GM23338 (cell line): ENCODE results near the gene PDIA6.

Experiments
- CREB1 ChIP-seq: fragments of 250-450 bp; sonication (Bioruptor Pico); IDR thresholded peaks from 2 replicates; pipeline ENCODE4 v1.5.0; 2020; ENCODE audit warnings: low read depth, mild to moderate bottlenecking, moderate library complexity
- CTCF ChIP-seq, 2 experiments: fragments of 200-600 bp in 1 of 2; sonication (generic) in 1 of 2; conservative IDR thresholded peaks; 2 replicates each; pipeline versions ENCODE4 v1.5.1 to v1.6.1; 2016 to 2017; ENCODE audit warnings: antibody characterized with exemption in 2 of 2, low read depth in 2 of 2, mild to moderate bottlenecking in 2 of 2, moderate library complexity in 1 of 2
- EZH2 ChIP-seq: fragments of 200-600 bp; sonication (generic); IDR thresholded peaks from one replicate; pipeline ENCODE4 v1.8.0; 2017; ENCODE audit warnings: antibody characterized with exemption, mild to moderate bottlenecking, low read depth; ENCODE audit not compliant: unreplicated experiment
- EZH2phosphoT487 ChIP-seq: fragments of 200-600 bp; sonication (generic); IDR thresholded peaks from one replicate; pipeline ENCODE4 v1.8.1; 2018; ENCODE audit warnings: antibody characterized with exemption; ENCODE audit not compliant: unreplicated experiment
- JUNB ChIP-seq: IDR thresholded peaks from one replicate; pipeline ENCODE4 v1.6.1; 2016; ENCODE audit warnings: antibody characterized with exemption; ENCODE audit not compliant: unreplicated experiment
- TF ChIP-seq, protein P1 (sequence below): IDR thresholded peaks from one replicate; pipeline ENCODE4 v1.6.1; 2018; ENCODE audit warnings: antibody characterized with exemption; ENCODE audit not compliant: unreplicated experiment

- TF ChIP-seq JUNB (no peak), CTCF (conservative IDR thresholded peaks at IDR 0.05; ENCODE audit: low read depth in 2 of 2) (no peak), CREB1 (CRISPR knock-in tag) (no peak), EZH2 (no peak), EZH2phosphoT487 (no peak)
- TF ChIP-seq, protein P1, sequence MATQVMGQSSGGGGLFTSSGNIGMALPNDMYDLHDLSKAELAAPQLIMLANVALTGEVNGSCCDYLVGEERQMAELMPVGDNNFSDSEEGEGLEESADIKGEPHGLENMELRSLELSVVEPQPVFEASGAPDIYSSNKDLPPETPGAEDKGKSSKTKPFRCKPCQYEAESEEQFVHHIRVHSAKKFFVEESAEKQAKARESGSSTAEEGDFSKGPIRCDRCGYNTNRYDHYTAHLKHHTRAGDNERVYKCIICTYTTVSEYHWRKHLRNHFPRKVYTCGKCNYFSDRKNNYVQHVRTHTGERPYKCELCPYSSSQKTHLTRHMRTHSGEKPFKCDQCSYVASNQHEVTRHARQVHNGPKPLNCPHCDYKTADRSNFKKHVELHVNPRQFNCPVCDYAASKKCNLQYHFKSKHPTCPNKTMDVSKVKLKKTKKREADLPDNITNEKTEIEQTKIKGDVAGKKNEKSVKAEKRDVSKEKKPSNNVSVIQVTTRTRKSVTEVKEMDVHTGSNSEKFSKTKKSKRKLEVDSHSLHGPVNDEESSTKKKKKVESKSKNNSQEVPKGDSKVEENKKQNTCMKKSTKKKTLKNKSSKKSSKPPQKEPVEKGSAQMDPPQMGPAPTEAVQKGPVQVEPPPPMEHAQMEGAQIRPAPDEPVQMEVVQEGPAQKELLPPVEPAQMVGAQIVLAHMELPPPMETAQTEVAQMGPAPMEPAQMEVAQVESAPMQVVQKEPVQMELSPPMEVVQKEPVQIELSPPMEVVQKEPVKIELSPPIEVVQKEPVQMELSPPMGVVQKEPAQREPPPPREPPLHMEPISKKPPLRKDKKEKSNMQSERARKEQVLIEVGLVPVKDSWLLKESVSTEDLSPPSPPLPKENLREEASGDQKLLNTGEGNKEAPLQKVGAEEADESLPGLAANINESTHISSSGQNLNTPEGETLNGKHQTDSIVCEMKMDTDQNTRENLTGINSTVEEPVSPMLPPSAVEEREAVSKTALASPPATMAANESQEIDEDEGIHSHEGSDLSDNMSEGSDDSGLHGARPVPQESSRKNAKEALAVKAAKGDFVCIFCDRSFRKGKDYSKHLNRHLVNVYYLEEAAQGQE, result no peak
These were observed 57.0 kb downstream of the PDIA6 start for GRCh38 chr2:10755621-10756020.
